Mesenchymal stem cell (in vitro differentiated cells and primary cell): ENCODE data around the gene SPPL3.
A peak's percentile ranks its signal among the peaks of the same experiment; 100 is the strongest.

Experiments used
- DNase-seq: peaks from one replicate; pipeline ENCODE4 v3.0.0-alpha.2; 2013
- H2AFZ ChIP-seq: one replicate; pipeline ENCODE4 v1.6.1; 2013; ENCODE audit warnings: low read depth, mild to moderate bottlenecking, control low read depth, inconsistent platforms, low read length, moderate library complexity
- H2AK5ac ChIP-seq: 2 replicates; pipeline ENCODE4 v1.6.1; 2013; ENCODE audit warnings: low read length, moderate library complexity, mild to moderate bottlenecking, inconsistent platforms; ENCODE audit not compliant: severe bottlenecking
- H2BK120ac ChIP-seq: one replicate; pipeline ENCODE4 v1.6.1; 2013; ENCODE audit warnings: low read depth, mild to moderate bottlenecking, inconsistent platforms, low read length, moderate library complexity
- H2BK12ac ChIP-seq, 2 experiments: one replicate each; pipeline ENCODE4 v1.6.1; 2013; ENCODE audit warnings: inconsistent platforms in 2 of 2, low read length in 2 of 2, mild to moderate bottlenecking in 2 of 2, moderate library complexity in 2 of 2, control low read depth in 1 of 2
- H2BK15ac ChIP-seq: one replicate; pipeline ENCODE4 v1.6.1; 2013; ENCODE audit warnings: mild to moderate bottlenecking, low read depth, inconsistent platforms; ENCODE audit not compliant: poor library complexity, severe bottlenecking
- H2BK5ac ChIP-seq: 2 replicates; pipeline ENCODE4 v1.6.1; 2013; ENCODE audit warnings: low read depth, mild to moderate bottlenecking, low read length, control low read depth, inconsistent platforms; ENCODE audit not compliant: poor library complexity, severe bottlenecking
- H3K14ac ChIP-seq, 2 experiments: one replicate each; pipeline ENCODE4 v1.6.1; 2013; ENCODE audit warnings: inconsistent platforms in 2 of 2, low read length in 2 of 2, control low read depth in 1 of 2, mild to moderate bottlenecking in 1 of 2, moderate library complexity in 1 of 2
- H3K18ac ChIP-seq, 2 experiments: one replicate each; pipeline ENCODE4 v1.6.1; 2013; ENCODE audit warnings: inconsistent platforms in 2 of 2, low read length in 2 of 2, control low read depth in 1 of 2, low read depth in 1 of 2, mild to moderate bottlenecking in 1 of 2
- H3K23ac ChIP-seq, 2 experiments: one replicate each; pipeline ENCODE4 v1.6.1; 2013; ENCODE audit warnings: inconsistent platforms in 2 of 2, low read length in 2 of 2, mild to moderate bottlenecking in 2 of 2, moderate library complexity in 2 of 2, control low read depth in 1 of 2
- H3K27ac ChIP-seq: 2 replicates; pipeline ENCODE4 v1.5.1; 2013; ENCODE audit warnings: mild to moderate bottlenecking, moderate library complexity, low read length, control low read depth, inconsistent platforms; ENCODE audit not compliant: poor library complexity, severe bottlenecking
- H3K27me3 ChIP-seq, 2 experiments: 2 replicates each; pipeline versions ENCODE4 v1.6.1 to v1.7.0; 2013; ENCODE audit warnings: low read length in 2 of 2, mild to moderate bottlenecking in 2 of 2, moderate library complexity in 2 of 2, control low read depth in 1 of 2, inconsistent platforms in 1 of 2; ENCODE audit not compliant: control insufficient read depth in 1 of 2, insufficient read depth in 1 of 2
- H3K36me3 ChIP-seq, 2 experiments: 2 replicates each; pipeline versions ENCODE4 v1.6.1 to v1.7.0; 2013; ENCODE audit warnings: low read length in 2 of 2, control low read depth in 1 of 2, inconsistent platforms in 1 of 2, low read depth in 1 of 2, mild to moderate bottlenecking in 1 of 2; ENCODE audit not compliant: insufficient read depth in 2 of 2, control insufficient read depth in 1 of 2
- H3K4ac ChIP-seq, 2 experiments: one replicate each; pipeline ENCODE4 v1.6.1; 2013; ENCODE audit warnings: inconsistent platforms in 2 of 2, low read length in 2 of 2, mild to moderate bottlenecking in 2 of 2, moderate library complexity in 2 of 2, control low read depth in 1 of 2, low read depth in 1 of 2
- H3K4me1 ChIP-seq: 2 replicates; pipeline ENCODE4 v1.6.1; 2013; ENCODE audit warnings: low read depth, low read length, control low read depth; ENCODE audit not compliant: control insufficient read depth, insufficient read depth
- H3K4me2 ChIP-seq: 2 replicates; pipeline ENCODE4 v1.6.1; 2013; ENCODE audit warnings: low read length, mild to moderate bottlenecking, inconsistent platforms; ENCODE audit not compliant: poor library complexity, severe bottlenecking
- H3K4me3 ChIP-seq, 2 experiments: 2 replicates each; pipeline versions ENCODE4 v1.5.1 to v1.7.0; 2013; ENCODE audit warnings: low read length in 2 of 2, mild to moderate bottlenecking in 2 of 2, control low read depth in 1 of 2, low read depth in 1 of 2; ENCODE audit not compliant: insufficient read depth in 1 of 2
- H3K79me1 ChIP-seq: replicated peaks from 2 replicates; pipeline ENCODE4 v1.6.1; 2013; ENCODE audit warnings: mild to moderate bottlenecking, control low read depth, low read length, inconsistent platforms; ENCODE audit not compliant: poor library complexity, severe bottlenecking
- H3K9ac ChIP-seq: 2 replicates; pipeline ENCODE4 v1.7.0; 2013; ENCODE audit warnings: mild to moderate bottlenecking, low read length, moderate library complexity
- H3K9me3 ChIP-seq: 2 replicates; pipeline ENCODE4 v1.7.0; 2013; ENCODE audit warnings: mild to moderate bottlenecking, low read length; ENCODE audit not compliant: control insufficient read depth
- H4K8ac ChIP-seq: one replicate; pipeline ENCODE4 v1.6.1; 2013; ENCODE audit warnings: inconsistent platforms, mild to moderate bottlenecking, low read length, moderate library complexity
- H4K91ac ChIP-seq: one replicate; pipeline ENCODE4 v1.6.1; 2013; ENCODE audit warnings: mild to moderate bottlenecking, low read length, inconsistent platforms
- WGBS: methylation state at CpG from one replicate; pipeline ENCODE4 v1.1.7; 2013; ENCODE audit warnings: mixed read lengths; 5-methylcytosine and 5-hydroxymethylcytosine counted together

SPPL3 gene

GRCh38 chr12:120879102-120879501 is 25.1 kb downstream of the SPPL3 start:
- H3K9ac ChIP-seq = no peak overlapping the region
- no peak overlapping the region for H3K4me2 ChIP-seq
- H3K4ac ChIP-seq = no peak overlapping the region
- no peak overlapping the region for H4K8ac ChIP-seq
- H3K36me3 ChIP-seq = no peaks in the 10 kb centered on the region
- no peak overlapping the region for H2BK5ac ChIP-seq
- DNase-seq = no peak
- WGBS = 96% methylated on average over 1 of the region's 3 CpGs
- H3K79me1 ChIP-seq = peaks cover 18% of the 10 kb centered on the region
- no peak overlapping the region for H3K4me3 ChIP-seq
- no peak overlapping the region for H3K27ac ChIP-seq
- no peak overlapping the region for H2BK15ac ChIP-seq
- no peak overlapping the region for H3K14ac ChIP-seq
- no peak overlapping the region for H2AK5ac ChIP-seq
- H4K91ac ChIP-seq = no peak overlapping the region
- H3K4me1 ChIP-seq = peaks cover 2% of the 10 kb centered on the region
- no peak overlapping the region for H2BK120ac ChIP-seq
- no peak overlapping the region for H2BK12ac ChIP-seq
- H2AFZ ChIP-seq = no peak overlapping the region
- H3K9me3 ChIP-seq = no peaks in the 10 kb centered on the region
- H3K27me3 ChIP-seq = no peaks in the 10 kb centered on the region
- no peak overlapping the region for H3K23ac ChIP-seq
- no peak overlapping the region for H3K18ac ChIP-seq

- DNase-seq = no peak
- WGBS = 96% methylated on average over 5 of the region's 5 CpGs
These were observed 29.5 kb downstream of the SPPL3 start for GRCh38 chr12:120874547-120875245.

GRCh38 chr12:120873226-120873625 is 30.9 kb downstream of the SPPL3 start:
- Histone ChIP-seq H4K8ac (no peak overlapping the region), H3K4me1 (peaks cover 4% of the 10 kb centered on the region), H3K36me3 (no peaks in the 10 kb centered on the region), H2BK15ac (no peak overlapping the region), H3K4me2 (no peak overlapping the region), H3K27ac (no peak overlapping the region), H2AFZ (no peak overlapping the region), H3K18ac (no peak overlapping the region), H3K9me3 (no peaks in the 10 kb centered on the region), H3K4me3 (no peak overlapping the region), H3K14ac (no peak overlapping the region), H4K91ac (no peak overlapping the region), H3K79me1 (peaks cover 25% of the 10 kb centered on the region), H3K27me3 (no peaks in the 10 kb centered on the region), H3K9ac (no peak overlapping the region), H2BK5ac (no peak overlapping the region), H3K4ac (no peak overlapping the region), H2AK5ac (no peak overlapping the region), H2BK120ac (no peak overlapping the region), H3K23ac (no peak overlapping the region), H2BK12ac (no peak overlapping the region)
- WGBS = 96% methylated on average over 4 of the region's 4 CpGs
- DNase-seq = no peak

More at GRCh38 chr12:120874547-120875245, 29.5 kb downstream of the SPPL3 start:
- no peak overlapping the region for H3K4ac ChIP-seq
- H2BK12ac ChIP-seq = peak overlapping the region in 1 of 2 experiments; percentile 84
- no peak overlapping the region for H3K4me2 ChIP-seq
- no peak overlapping the region for H3K27ac ChIP-seq
- no peak overlapping the region for H2BK5ac ChIP-seq
- H3K4me3 ChIP-seq = no peak overlapping the region
- H2AFZ ChIP-seq = no peak overlapping the region
- peaks cover 4% of the 10 kb centered on the region for H3K4me1 ChIP-seq
- H3K36me3 ChIP-seq = no peaks in the 10 kb centered on the region
- H2AK5ac ChIP-seq = peak overlapping the region; percentile 81
- H3K9me3 ChIP-seq = no peaks in the 10 kb centered on the region
- H4K8ac ChIP-seq = peak overlapping the region; percentile 60
- H3K18ac ChIP-seq = peak overlapping the region in 1 of 2 experiments; percentile 66
- no peak overlapping the region for H2BK15ac ChIP-seq
- no peak overlapping the region for H2BK120ac ChIP-seq
- no peak overlapping the region for H3K23ac ChIP-seq
- no peak overlapping the region for H3K9ac ChIP-seq
- H3K14ac ChIP-seq = peak overlapping the region in 1 of 2 experiments; percentile 86
- H4K91ac ChIP-seq = peak overlapping the region; percentile 50
- H3K79me1 ChIP-seq = peaks cover 24% of the 10 kb centered on the region
- H3K27me3 ChIP-seq = no peaks in the 10 kb centered on the region

GRCh38 chr12:120872487-120872886 is 31.7 kb downstream of the SPPL3 start:
- H4K91ac ChIP-seq = no peak overlapping the region

More at GRCh38 chr12:120872487-120872886, 31.7 kb downstream of the SPPL3 start:
- Histone ChIP-seq H3K79me1 (peaks cover 27% of the 10 kb centered on the region), H3K27ac (no peak overlapping the region), H3K14ac (no peak overlapping the region), H2AFZ (no peak overlapping the region), H3K4ac (no peak overlapping the region), H3K9me3 (no peaks in the 10 kb centered on the region), H2BK15ac (no peak overlapping the region), H3K27me3 (no peaks in the 10 kb centered on the region), H4K8ac (no peak overlapping the region), H3K9ac (no peak overlapping the region), H3K23ac (no peak overlapping the region), H3K18ac (no peak overlapping the region), H3K4me1 (peaks cover 4% of the 10 kb centered on the region), H2BK12ac (no peak overlapping the region), H2BK5ac (no peak overlapping the region), H3K4me3 (no peak overlapping the region), H2AK5ac (no peak overlapping the region), H2BK120ac (no peak overlapping the region), H3K36me3 (peaks cover 0 to 5% of the 10 kb centered on the region in 2 experiments), H3K4me2 (no peak overlapping the region)
- no peak for DNase-seq
- WGBS = 68% methylated on average over 5 of the region's 5 CpGs
